ENCODE results near the gene RNU5D-1. TPM values are rescaled to one million over a fixed set of nuclear protein-coding genes. Genes with fewer than 3 reads are reported as not detected.
A peak's percentile ranks its signal among the peaks of the same experiment; 100 is the strongest.

RNU5D-1 gene
- total and polyA plus RNA-seq, 2 of the 13 experiments (the other 11 are each of a cell fraction or from before 2014, with no cell fraction given), result 165 TPM; not detected in 1

- FAIRE-seq (peak; percentile 89), DNase-seq (ENCODE audit: low spot score) (peak; percentile 89), ATAC-seq (peak; percentile 93)
- in situ Hi-C loops (cut with HindIII; ENCODE audit: extremely low pct_ligation_motif_present, low pct_unique_long_range_greater_than_20kb), result no loop called here
- Histone ChIP-seq H3K4me2 (ENCODE audit: low read depth, low read length) (peak overlapping the region; percentile 84), H3K36me3 (replicated peaks in 1 of 2; ENCODE audit: control insufficient read depth in 1 of 2, insufficient read depth in 2 of 2, low read length in 2 of 2) (no peaks in the 10 kb centered on the region), H4K20me1 (ENCODE audit: insufficient read depth, low read length) (no peaks in the 10 kb centered on the region), H3K9me3 (ENCODE audit: low read length) (no peaks in the 10 kb centered on the region), H3K4me1 (ENCODE audit: insufficient read depth, low read length) (peaks cover 89% of the 10 kb centered on the region), H3K4me3 (replicated peaks in 1 of 3; ENCODE audit: insufficient read depth in 1 of 3, low read depth in 2 of 3, low read length in 3 of 3) (peak overlapping the region; percentile 47 to 54 (median 49); a peak in 5 of 6 replicates), H3K9ac (ENCODE audit: insufficient read depth, low read depth, low read length) (peak overlapping the region; percentile 32), H3K27ac (ENCODE audit: extremely low read length, insufficient read depth, low read length) (peak overlapping the region; percentile 87), H2AFZ (ENCODE audit: low read length) (peak overlapping the region; percentile 81), H3K79me2 (ENCODE audit: insufficient read depth, low read length) (no peaks in the 10 kb centered on the region), H3K27me3 (ENCODE audit: control insufficient read depth in 1 of 2, insufficient read depth in 2 of 2, low read length in 2 of 2) (no peaks in the 10 kb centered on the region)
- CTCF ChIA-PET (ENCODE audit: low intra/inter-chr PET ratio, low total read pairs), result no interaction called here
- WGBS (ENCODE audit: low lambda C conversion rate), result 32% methylated on average over 13 of the region's 14 CpGs
- POLR2A ChIA-PET, result interaction anchor here (1.1 to 2.5 kb wide), 4 partner anchors 23 to 50 kb away, joined by 3 to 11 read pairs (median 8); partner anchors contain the start of gene RNU5D-1
- BruUV-seq (replicated peaks), result no TSS peak
- intact Hi-C loops (cut with micrococcal nuclease; ENCODE audit: unreplicated experiment), result no loop called here
- TF ChIP-seq HOXA9 (CRISPR knock-in tag; IDR thresholded peaks at IDR 0.05; ENCODE audit: borderline replicate concordance) (no peak), TRAFD1 (CRISPR knock-in tag; IDR thresholded peaks at IDR 0.05; ENCODE audit: borderline replicate concordance) (no peak), SOX5 (CRISPR knock-in tag; IDR thresholded peaks at IDR 0.05; ENCODE audit: borderline replicate concordance) (peak; percentile 81; the same call in 1 of the 2 replicates), ZMAT3 (CRISPR knock-in tag; conservative IDR thresholded peaks at IDR 0.05) (no peak), ZNF253 (CRISPR knock-in tag; IDR thresholded peaks at IDR 0.05; ENCODE audit: borderline replicate concordance) (no peak), RARA (CRISPR knock-in tag; IDR thresholded peaks at IDR 0.05) (peak; percentile 93), ZXDC (CRISPR knock-in tag; IDR thresholded peaks at IDR 0.05) (no peak), ZNF18 (CRISPR knock-in tag; IDR thresholded peaks at IDR 0.05; ENCODE audit: insufficient replicate concordance) (peak; percentile 77), TCF7L2 (IDR thresholded peaks at IDR 0.05; ENCODE audit: low read depth, low read length) (no peak), RBM39 (IDR thresholded peaks at IDR 0.05; ENCODE audit: low read depth, low read length, poor library complexity, severe bottlenecking) (no peak), ATM (IDR thresholded peaks at IDR 0.05; ENCODE audit: borderline replicate concordance) (no peak), GATAD2A (CRISPR knock-in tag; IDR thresholded peaks at IDR 0.05) (peak; percentile 98), SRY (CRISPR knock-in tag; IDR thresholded peaks at IDR 0.05) (no peak), ZBTB26 (CRISPR knock-in tag; IDR thresholded peaks at IDR 0.05; ENCODE audit: borderline replicate concordance) (no peak), ZFP82 (CRISPR knock-in tag; IDR thresholded peaks at IDR 0.05; ENCODE audit: borderline replicate concordance) (no peak)
These were observed 48.8 kb downstream of the RNU5D-1 start for GRCh38 chr1:44681905-44682882.

All from HepG2 (cell line).